ENCODE data around the gene CNTN5. TPM values are rescaled to one million over a fixed set of nuclear protein-coding genes. Genes with fewer than 3 reads are reported as not detected.

The CNTN5 gene
- polyA plus RNA-seq, 1 donor from 2014 or later = 1.1 TPM

- no peak overlapping the region for H2AFZ ChIP-seq (ENCODE audit: low read depth, low read length)
- TF ChIP-seq, protein P1, sequence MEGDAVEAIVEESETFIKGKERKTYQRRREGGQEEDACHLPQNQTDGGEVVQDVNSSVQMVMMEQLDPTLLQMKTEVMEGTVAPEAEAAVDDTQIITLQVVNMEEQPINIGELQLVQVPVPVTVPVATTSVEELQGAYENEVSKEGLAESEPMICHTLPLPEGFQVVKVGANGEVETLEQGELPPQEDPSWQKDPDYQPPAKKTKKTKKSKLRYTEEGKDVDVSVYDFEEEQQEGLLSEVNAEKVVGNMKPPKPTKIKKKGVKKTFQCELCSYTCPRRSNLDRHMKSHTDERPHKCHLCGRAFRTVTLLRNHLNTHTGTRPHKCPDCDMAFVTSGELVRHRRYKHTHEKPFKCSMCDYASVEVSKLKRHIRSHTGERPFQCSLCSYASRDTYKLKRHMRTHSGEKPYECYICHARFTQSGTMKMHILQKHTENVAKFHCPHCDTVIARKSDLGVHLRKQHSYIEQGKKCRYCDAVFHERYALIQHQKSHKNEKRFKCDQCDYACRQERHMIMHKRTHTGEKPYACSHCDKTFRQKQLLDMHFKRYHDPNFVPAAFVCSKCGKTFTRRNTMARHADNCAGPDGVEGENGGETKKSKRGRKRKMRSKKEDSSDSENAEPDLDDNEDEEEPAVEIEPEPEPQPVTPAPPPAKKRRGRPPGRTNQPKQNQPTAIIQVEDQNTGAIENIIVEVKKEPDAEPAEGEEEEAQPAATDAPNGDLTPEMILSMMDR (IDR thresholded peaks at IDR 0.05; ENCODE audit: poor library complexity, severe bottlenecking) = no peak
- TF ChIP-seq EP300 (conservative IDR thresholded peaks at IDR 0.05; ENCODE audit: poor library complexity, severe bottlenecking) (no peak), EZH2 (IDR thresholded peaks at IDR 0.05; ENCODE audit: borderline replicate concordance, insufficient read depth, low read length, poor library complexity, severe bottlenecking) (no peak), TAF1 (IDR thresholded peaks at IDR 0.05; ENCODE audit: low read depth) (no peak), POLR2AphosphoS5 (IDR thresholded peaks at IDR 0.05) (no peak), SMC3 (conservative IDR thresholded peaks at IDR 0.05; ENCODE audit: poor library complexity) (no peak), RAD21 (conservative IDR thresholded peaks at IDR 0.05) (no peak), MXI1 (conservative IDR thresholded peaks at IDR 0.05; ENCODE audit: poor library complexity, severe bottlenecking) (no peak)
- TF ChIP-seq, protein P2, sequence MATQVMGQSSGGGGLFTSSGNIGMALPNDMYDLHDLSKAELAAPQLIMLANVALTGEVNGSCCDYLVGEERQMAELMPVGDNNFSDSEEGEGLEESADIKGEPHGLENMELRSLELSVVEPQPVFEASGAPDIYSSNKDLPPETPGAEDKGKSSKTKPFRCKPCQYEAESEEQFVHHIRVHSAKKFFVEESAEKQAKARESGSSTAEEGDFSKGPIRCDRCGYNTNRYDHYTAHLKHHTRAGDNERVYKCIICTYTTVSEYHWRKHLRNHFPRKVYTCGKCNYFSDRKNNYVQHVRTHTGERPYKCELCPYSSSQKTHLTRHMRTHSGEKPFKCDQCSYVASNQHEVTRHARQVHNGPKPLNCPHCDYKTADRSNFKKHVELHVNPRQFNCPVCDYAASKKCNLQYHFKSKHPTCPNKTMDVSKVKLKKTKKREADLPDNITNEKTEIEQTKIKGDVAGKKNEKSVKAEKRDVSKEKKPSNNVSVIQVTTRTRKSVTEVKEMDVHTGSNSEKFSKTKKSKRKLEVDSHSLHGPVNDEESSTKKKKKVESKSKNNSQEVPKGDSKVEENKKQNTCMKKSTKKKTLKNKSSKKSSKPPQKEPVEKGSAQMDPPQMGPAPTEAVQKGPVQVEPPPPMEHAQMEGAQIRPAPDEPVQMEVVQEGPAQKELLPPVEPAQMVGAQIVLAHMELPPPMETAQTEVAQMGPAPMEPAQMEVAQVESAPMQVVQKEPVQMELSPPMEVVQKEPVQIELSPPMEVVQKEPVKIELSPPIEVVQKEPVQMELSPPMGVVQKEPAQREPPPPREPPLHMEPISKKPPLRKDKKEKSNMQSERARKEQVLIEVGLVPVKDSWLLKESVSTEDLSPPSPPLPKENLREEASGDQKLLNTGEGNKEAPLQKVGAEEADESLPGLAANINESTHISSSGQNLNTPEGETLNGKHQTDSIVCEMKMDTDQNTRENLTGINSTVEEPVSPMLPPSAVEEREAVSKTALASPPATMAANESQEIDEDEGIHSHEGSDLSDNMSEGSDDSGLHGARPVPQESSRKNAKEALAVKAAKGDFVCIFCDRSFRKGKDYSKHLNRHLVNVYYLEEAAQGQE (IDR thresholded peaks at IDR 0.05; ENCODE audit: borderline replicate concordance) = no peak
- H3K9ac ChIP-seq (ENCODE audit: low read length) = no peak overlapping the region
- no peaks in the 10 kb centered on the region for H3F3A ChIP-seq (ENCODE audit: insufficient read depth, low read length, poor library complexity, severe bottlenecking)
- H3K4me3 ChIP-seq (ENCODE audit: low read length) = no peak overlapping the region
- no peak overlapping the region for H3K4me2 ChIP-seq (ENCODE audit: low read length)
- H3K27ac ChIP-seq (ENCODE audit: low read length) = no peak overlapping the region
- no peaks in the 10 kb centered on the region for H3K9me3 ChIP-seq (ENCODE audit: low read length)
- no peaks in the 10 kb centered on the region for H3K36me3 ChIP-seq (ENCODE audit: insufficient read depth, low read length)
- peaks cover 19% of the 10 kb centered on the region for H3K27me3 ChIP-seq (ENCODE audit: insufficient read depth, low read depth, low read length)
- no peaks in the 10 kb centered on the region for H4K20me1 ChIP-seq (ENCODE audit: insufficient read depth)
- no peaks in the 10 kb centered on the region for H3K9me2 ChIP-seq (ENCODE audit: insufficient read depth, low read length)
- no peaks in the 10 kb centered on the region for H3K79me2 ChIP-seq (replicated peaks; ENCODE audit: insufficient read depth, low read length)
Observed at GRCh38 chr11:99371257-99371656, 350.5 kb downstream of the CNTN5 start.

- H3K4me2 ChIP-seq (ENCODE audit: low read length) = no peak overlapping the region
- H3K36me3 ChIP-seq (ENCODE audit: insufficient read depth, low read length) = no peaks in the 10 kb centered on the region
- no peaks in the 10 kb centered on the region for H3F3A ChIP-seq (ENCODE audit: insufficient read depth, low read length, poor library complexity, severe bottlenecking)
Observed at GRCh38 chr11:99376463-99376862, 355.7 kb downstream of the CNTN5 start.

More at GRCh38 chr11:99376463-99376862, 355.7 kb downstream of the CNTN5 start:
- no peaks in the 10 kb centered on the region for H4K20me1 ChIP-seq (ENCODE audit: insufficient read depth)
- H3K27ac ChIP-seq (ENCODE audit: low read length) = no peak overlapping the region
- no peak overlapping the region for H3K4me3 ChIP-seq (ENCODE audit: low read length)
- no peak overlapping the region for H2AFZ ChIP-seq (ENCODE audit: low read depth, low read length)
- no peaks in the 10 kb centered on the region for H3K9me2 ChIP-seq (ENCODE audit: insufficient read depth, low read length)
- TF ChIP-seq SMC3 (conservative IDR thresholded peaks at IDR 0.05; ENCODE audit: poor library complexity) = no peak
- TF ChIP-seq POLR2AphosphoS5 (IDR thresholded peaks at IDR 0.05) = no peak
- no peak for TF ChIP-seq RAD21 (conservative IDR thresholded peaks at IDR 0.05)
- TF ChIP-seq MXI1 (conservative IDR thresholded peaks at IDR 0.05; ENCODE audit: poor library complexity, severe bottlenecking) = no peak
- no peak for TF ChIP-seq TAF1 (IDR thresholded peaks at IDR 0.05; ENCODE audit: low read depth)
- TF ChIP-seq, protein P2 (IDR thresholded peaks at IDR 0.05; ENCODE audit: borderline replicate concordance) = no peak
- no peak for TF ChIP-seq EP300 (conservative IDR thresholded peaks at IDR 0.05; ENCODE audit: poor library complexity, severe bottlenecking)
- TF ChIP-seq, protein P1 (IDR thresholded peaks at IDR 0.05; ENCODE audit: poor library complexity, severe bottlenecking) = no peak
- no peak for TF ChIP-seq EZH2 (IDR thresholded peaks at IDR 0.05; ENCODE audit: borderline replicate concordance, insufficient read depth, low read length, poor library complexity, severe bottlenecking)
- H3K9ac ChIP-seq (ENCODE audit: low read length) = no peak overlapping the region
- no peaks in the 10 kb centered on the region for H3K9me3 ChIP-seq (ENCODE audit: low read length)
- H3K27me3 ChIP-seq (ENCODE audit: insufficient read depth, low read depth, low read length) = no peaks in the 10 kb centered on the region
- H3K79me2 ChIP-seq (replicated peaks; ENCODE audit: insufficient read depth, low read length) = no peaks in the 10 kb centered on the region
